NCI-H524 treated with DMSO at 0.1 percent for 48 hours (cell line): ENCODE measurements around the gene WASHC4.
"Not testable (repeated sequence)": the region's sequence is repeated elsewhere in the genome, so short reads cannot be mapped to it uniquely, and the experiment has no call there.

ENCODE experiments used
- DNase-seq: peaks from one replicate; lab custom pipeline; 2025; lab: John Stamatoyannopoulos, UW

The WASHC4 gene

GRCh38 chr12:105162174-105162573 lies 54.6 kb downstream of the WASHC4 start:
- no peak for DNase-seq

- no peak for DNase-seq
Measured at GRCh38 chr12:105164068-105164467, 56.5 kb downstream of the WASHC4 start.

- no peak for DNase-seq
Measured at GRCh38 chr12:105166736-105167135, 59.2 kb downstream of the WASHC4 start.

GRCh38 chr12:105167346-105167745 lies 59.8 kb downstream of the WASHC4 start:
- no peak for DNase-seq

GRCh38 chr12:105168006-105168405 lies 60.5 kb downstream of the WASHC4 start:
- DNase-seq: no peak

- no peak for DNase-seq
Measured at GRCh38 chr12:105170139-105170538, 62.6 kb downstream of the WASHC4 start.

- no peak for DNase-seq
Measured at GRCh38 chr12:105171691-105172436, 64.3 kb downstream of the WASHC4 start.

- no peak for DNase-seq
Measured at GRCh38 chr12:105175397-105175990, 68.0 kb downstream of the WASHC4 start.

GRCh38 chr12:105177208-105177607 lies 69.7 kb downstream of the WASHC4 start:
- no peak for DNase-seq

- not testable (repeated sequence) for DNase-seq
Measured at GRCh38 chr12:105179114-105179513, 71.6 kb downstream of the WASHC4 start.

GRCh38 chr12:105183406-105183805 lies 75.9 kb downstream of the WASHC4 start:
- not testable (repeated sequence) for DNase-seq

GRCh38 chr12:105183976-105184375 lies 76.4 kb downstream of the WASHC4 start:
- DNase-seq: not testable (repeated sequence)

- DNase-seq: no peak
Measured at GRCh38 chr12:105189293-105189692, 81.8 kb downstream of the WASHC4 start.

GRCh38 chr12:105190530-105190929 lies 83.0 kb downstream of the WASHC4 start:
- DNase-seq: no peak

- peak; percentile 57 for DNase-seq
Measured at GRCh38 chr12:105192624-105193225, 85.2 kb downstream of the WASHC4 start.

GRCh38 chr12:105194947-105195346 lies 87.4 kb downstream of the WASHC4 start:
- DNase-seq: no peak

GRCh38 chr12:105196090-105196489 lies 88.6 kb downstream of the WASHC4 start:
- no peak for DNase-seq

- DNase-seq: peak; percentile 30
Measured at GRCh38 chr12:105198961-105199360, 91.4 kb downstream of the WASHC4 start.

- no peak for DNase-seq
Measured at GRCh38 chr12:105200385-105200784, 92.9 kb downstream of the WASHC4 start.

- no peak for DNase-seq
Measured at GRCh38 chr12:105201299-105201698, 93.8 kb downstream of the WASHC4 start.

- DNase-seq: no peak
Measured at GRCh38 chr12:105202202-105202601, 94.7 kb downstream of the WASHC4 start.

GRCh38 chr12:105204127-105204526 lies 96.6 kb downstream of the WASHC4 start:
- no peak for DNase-seq

- no peak for DNase-seq
Measured at GRCh38 chr12:105204916-105205315, 97.4 kb downstream of the WASHC4 start.
